ENCODE data around the gene TMEM63B. TPM values are rescaled to one million over a fixed set of nuclear protein-coding genes. Genes with fewer than 3 reads are reported as not detected.

The TMEM63B gene
- total and polyA plus RNA-seq, 5 donors from 2014 or later, result 1.3 to 20.5 (median 1.4) TPM

DNA sequence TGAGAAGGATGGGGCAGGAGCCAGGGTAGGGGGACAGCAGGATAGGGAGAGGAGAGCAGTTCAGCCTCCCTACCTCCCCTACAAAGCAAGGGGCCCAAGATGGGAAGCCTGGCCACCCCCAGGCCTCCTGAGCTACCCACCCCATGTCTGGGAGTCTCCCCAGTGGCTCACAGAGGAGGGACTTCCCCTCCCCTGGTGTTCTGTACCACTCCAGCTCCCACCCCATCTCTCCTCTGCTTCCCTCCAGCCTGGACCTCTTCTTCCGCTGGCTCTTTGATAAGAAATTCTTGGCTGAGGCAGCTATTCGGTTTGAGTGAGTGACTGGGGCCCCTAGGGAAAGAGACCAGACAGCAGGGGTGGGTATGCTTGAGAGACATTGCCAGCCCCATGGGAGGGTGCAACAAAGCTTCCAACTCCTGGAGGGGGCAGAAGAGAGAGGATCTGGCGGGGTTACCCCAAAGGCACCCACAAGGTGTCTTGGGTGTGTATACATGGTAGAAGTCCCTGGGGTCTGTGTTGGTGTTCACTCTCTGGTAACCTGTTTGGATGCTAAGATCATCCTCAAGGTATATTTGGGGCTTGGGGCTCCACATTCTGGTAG is 23.1 kb downstream of the TMEM63B start:
- Histone ChIP-seq H3K27ac (ENCODE audit: insufficient read depth, low read length, poor library complexity, severe bottlenecking) (no peak overlapping the region), H3K9me3 (ENCODE audit: control insufficient read depth in 2 of 2, low read length in 2 of 2) (no peaks in the 10 kb centered on the region), H3K36me3 (ENCODE audit: control insufficient read depth, insufficient read depth, low read length) (peaks cover 22% of the 10 kb centered on the region), H3K4me3 (ENCODE audit: low read depth, low read length) (no peak overlapping the region), H3K4me1 (ENCODE audit: control insufficient read depth, insufficient read depth, low read length, poor library complexity, severe bottlenecking) (peaks cover 11% of the 10 kb centered on the region), H3K27me3 (ENCODE audit: control insufficient read depth, insufficient read depth, low read length) (no peaks in the 10 kb centered on the region)
- Mint-ChIP-seq H3K4me1 (peaks cover 0 to 11% (median 3%) of the 10 kb centered on the region in 4 donors), H3K27me3 (no peaks in the 10 kb centered on the region), H3K4me3 (peak overlapping the region in 1 of 4 donors; percentile 66), H3K9me3 (peaks cover 0 to 1% (median 0%) of the 10 kb centered on the region in 7 donors), H3K27ac (no peak overlapping the region), H3K36me3 (peaks cover 21% of the 10 kb centered on the region)
- ATAC-seq (ENCODE audit: low read depth in 2 of 2) (no peak), DNase-seq (no peak)

DNA sequence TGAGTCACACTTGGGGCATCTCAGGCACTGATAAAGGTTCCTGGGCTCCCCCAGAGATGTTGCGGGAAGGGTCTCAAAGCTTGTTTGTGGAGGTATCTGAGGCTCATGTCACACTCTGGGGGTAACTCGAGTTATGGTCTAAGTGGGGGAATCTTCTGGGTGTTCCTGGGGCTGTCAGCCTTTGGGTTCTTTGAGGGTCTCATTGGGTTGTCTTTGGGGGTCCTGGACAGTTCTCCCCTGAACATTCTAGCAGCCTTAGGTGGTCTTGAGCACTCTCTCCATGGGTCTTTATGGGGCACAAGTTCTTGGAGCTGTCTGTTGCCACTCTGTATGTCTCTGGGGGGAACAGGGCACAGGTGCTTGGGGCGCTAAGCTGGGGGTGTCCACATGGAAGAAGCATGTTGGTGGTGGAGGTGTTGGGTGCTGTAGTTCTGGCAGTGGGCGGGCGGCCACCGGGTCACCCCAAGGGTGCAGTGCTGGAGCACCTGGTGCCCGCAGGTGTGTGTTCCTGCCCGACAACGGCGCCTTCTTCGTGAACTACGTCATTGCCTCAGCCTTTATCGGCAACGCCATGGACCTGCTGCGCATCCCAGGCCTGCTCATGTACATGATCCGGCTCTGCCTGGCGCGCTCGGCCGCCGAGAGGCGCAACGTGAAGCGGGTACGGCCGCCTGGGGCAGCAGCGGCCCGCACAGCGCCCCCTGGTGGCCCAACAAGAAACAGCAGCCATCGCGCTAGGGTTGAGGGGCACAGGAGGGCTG is 24.2 kb downstream of the TMEM63B start:
- Mint-ChIP-seq H3K4me1 (peaks cover 0 to 11% (median 3%) of the 10 kb centered on the region in 4 donors), H3K9me3 (peaks cover 0 to 1% (median 0%) of the 10 kb centered on the region in 7 donors), H3K4me3 (peak overlapping the region in 1 of 4 donors; percentile 17), H3K27me3 (no peaks in the 10 kb centered on the region), H3K27ac (peak overlapping the region in 1 of 3 donors; percentile 63), H3K36me3 (peaks cover 14% of the 10 kb centered on the region)
- Histone ChIP-seq H3K4me3 (ENCODE audit: low read depth, low read length) (no peak overlapping the region), H3K27ac (ENCODE audit: insufficient read depth, low read length, poor library complexity, severe bottlenecking) (no peak overlapping the region), H3K4me1 (ENCODE audit: control insufficient read depth, insufficient read depth, low read length, poor library complexity, severe bottlenecking) (peaks cover 11% of the 10 kb centered on the region), H3K36me3 (ENCODE audit: control insufficient read depth, insufficient read depth, low read length) (peaks cover 18% of the 10 kb centered on the region), H3K9me3 (ENCODE audit: control insufficient read depth in 2 of 2, low read length in 2 of 2) (no peaks in the 10 kb centered on the region), H3K27me3 (ENCODE audit: control insufficient read depth, insufficient read depth, low read length) (no peaks in the 10 kb centered on the region)
- DNase-seq, result peak; percentile 63 to 76 (median 74)
- ATAC-seq (ENCODE audit: low read depth in 2 of 2), result peak; percentile 82 to 85

GRCh38 chr6:44152109-44152461 is 24.7 kb downstream of the TMEM63B start:
- Histone ChIP-seq H3K36me3 (ENCODE audit: control insufficient read depth, insufficient read depth, low read length) (peaks cover 16% of the 10 kb centered on the region), H3K27me3 (ENCODE audit: control insufficient read depth, insufficient read depth, low read length) (no peaks in the 10 kb centered on the region), H3K9me3 (ENCODE audit: control insufficient read depth in 2 of 2, low read length in 2 of 2) (no peaks in the 10 kb centered on the region), H3K4me3 (ENCODE audit: low read depth, low read length) (no peak overlapping the region), H3K4me1 (ENCODE audit: control insufficient read depth, insufficient read depth, low read length, poor library complexity, severe bottlenecking) (peaks cover 11% of the 10 kb centered on the region), H3K27ac (ENCODE audit: insufficient read depth, low read length, poor library complexity, severe bottlenecking) (no peak overlapping the region)
- H3K27ac Mint-ChIP-seq, result no peak overlapping the region
- H3K4me1 Mint-ChIP-seq, result peaks cover 0 to 11% (median 3%) of the 10 kb centered on the region in 4 donors
- peaks cover 14% of the 10 kb centered on the region for H3K36me3 Mint-ChIP-seq
- H3K9me3 Mint-ChIP-seq, result peaks cover 0 to 1% (median 0%) of the 10 kb centered on the region in 7 donors
- peak in 1 of 2 donors; percentile 4 for ATAC-seq (ENCODE audit: low read depth in 2 of 2)
- peak overlapping the region in 1 of 4 donors; percentile 4 for H3K4me3 Mint-ChIP-seq
- H3K27me3 Mint-ChIP-seq, result no peaks in the 10 kb centered on the region
- no peak for DNase-seq

DNA sequence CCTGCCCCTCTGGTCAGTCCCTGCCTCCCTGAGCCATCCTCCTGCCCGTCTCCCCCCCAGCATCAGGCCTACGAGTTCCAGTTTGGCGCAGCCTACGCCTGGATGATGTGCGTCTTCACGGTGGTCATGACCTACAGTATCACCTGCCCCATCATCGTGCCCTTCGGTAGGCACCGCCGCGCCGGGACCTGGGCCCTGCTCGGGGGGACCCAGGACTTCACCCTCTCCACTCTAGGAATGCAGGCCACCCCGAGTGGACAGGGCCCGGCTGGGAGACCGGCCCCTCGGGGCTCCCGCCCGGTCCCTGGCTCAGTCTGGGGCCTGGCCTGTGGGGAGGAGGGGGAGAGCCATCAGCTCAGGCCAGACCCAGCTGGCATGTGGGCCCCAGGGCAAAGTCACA is 25.2 kb downstream of the TMEM63B start:
- peaks cover 14% of the 10 kb centered on the region for H3K36me3 Mint-ChIP-seq
- no peak for DNase-seq
- peaks cover 0 to 1% (median 0%) of the 10 kb centered on the region in 7 donors for H3K9me3 Mint-ChIP-seq

DNA sequence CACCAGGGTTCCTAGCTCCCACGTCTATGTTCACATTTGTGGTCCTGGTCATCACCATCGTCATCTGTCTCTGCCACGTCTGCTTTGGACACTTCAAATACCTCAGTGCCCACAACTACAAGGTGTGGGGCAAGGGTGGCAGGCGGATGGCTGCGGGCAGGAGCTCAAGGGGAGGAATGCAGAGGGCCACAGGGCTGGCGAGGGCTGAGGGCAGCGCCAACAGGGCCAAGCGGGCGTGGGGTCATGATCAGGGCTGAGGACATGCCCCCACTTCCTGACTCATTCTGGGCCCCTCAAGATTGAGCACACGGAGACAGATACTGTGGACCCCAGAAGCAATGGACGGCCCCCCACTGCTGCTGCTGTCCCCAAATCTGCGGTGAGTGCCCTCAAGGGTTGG is 26.7 kb downstream of the TMEM63B start:
- H3K27ac ChIP-seq (ENCODE audit: insufficient read depth, low read length, poor library complexity, severe bottlenecking), result no peak overlapping the region
- H3K4me1 ChIP-seq (ENCODE audit: control insufficient read depth, insufficient read depth, low read length, poor library complexity, severe bottlenecking), result peaks cover 11% of the 10 kb centered on the region
- Mint-ChIP-seq H3K27me3 (no peaks in the 10 kb centered on the region), H3K9me3 (peaks cover 0 to 1% (median 0%) of the 10 kb centered on the region in 7 donors), H3K36me3 (peaks cover 9% of the 10 kb centered on the region), H3K27ac (no peak overlapping the region), H3K4me3 (no peak overlapping the region), H3K4me1 (peaks cover 0 to 11% (median 3%) of the 10 kb centered on the region in 4 donors)
- no peaks in the 10 kb centered on the region for H3K27me3 ChIP-seq (ENCODE audit: control insufficient read depth, insufficient read depth, low read length)
- no peak overlapping the region for H3K4me3 ChIP-seq (ENCODE audit: low read depth, low read length)
- DNase-seq (no peak), ATAC-seq (ENCODE audit: low read depth in 2 of 2) (no peak)
- no peaks in the 10 kb centered on the region for H3K9me3 ChIP-seq (ENCODE audit: control insufficient read depth in 2 of 2, low read length in 2 of 2)
- no peaks in the 10 kb centered on the region for H3K36me3 ChIP-seq (ENCODE audit: control insufficient read depth, insufficient read depth, low read length)

More for the DNA sequence above, 25.2 kb downstream of the TMEM63B start:
- Histone ChIP-seq H3K36me3 (ENCODE audit: control insufficient read depth, insufficient read depth, low read length) (peaks cover 13% of the 10 kb centered on the region), H3K9me3 (ENCODE audit: control insufficient read depth in 2 of 2, low read length in 2 of 2) (no peaks in the 10 kb centered on the region), H3K27ac (ENCODE audit: insufficient read depth, low read length, poor library complexity, severe bottlenecking) (no peak overlapping the region), H3K27me3 (ENCODE audit: control insufficient read depth, insufficient read depth, low read length) (no peaks in the 10 kb centered on the region), H3K4me3 (ENCODE audit: low read depth, low read length) (no peak overlapping the region), H3K4me1 (ENCODE audit: control insufficient read depth, insufficient read depth, low read length, poor library complexity, severe bottlenecking) (peaks cover 11% of the 10 kb centered on the region)
- ATAC-seq (ENCODE audit: low read depth in 2 of 2), result no peak
- H3K27me3 Mint-ChIP-seq, result no peaks in the 10 kb centered on the region
- H3K4me1 Mint-ChIP-seq, result peaks cover 0 to 11% (median 3%) of the 10 kb centered on the region in 4 donors
- no peak overlapping the region for H3K4me3 Mint-ChIP-seq
- no peak overlapping the region for H3K27ac Mint-ChIP-seq

- H3K4me1 ChIP-seq (ENCODE audit: control insufficient read depth, insufficient read depth, low read length, poor library complexity, severe bottlenecking), result peaks cover 10% of the 10 kb centered on the region
- H3K27me3 ChIP-seq (ENCODE audit: control insufficient read depth, insufficient read depth, low read length), result no peaks in the 10 kb centered on the region
- Mint-ChIP-seq H3K4me3 (no peak overlapping the region), H3K36me3 (no peaks in the 10 kb centered on the region), H3K27me3 (peaks cover 3% of the 10 kb centered on the region), H3K4me1 (peaks cover 0 to 8% (median 3%) of the 10 kb centered on the region in 4 donors), H3K9me3 (peaks cover 0 to 1% (median 0%) of the 10 kb centered on the region in 7 donors), H3K27ac (no peak overlapping the region)
- no peak overlapping the region for H3K27ac ChIP-seq (ENCODE audit: insufficient read depth, low read length, poor library complexity, severe bottlenecking)
- no peak for ATAC-seq (ENCODE audit: low read depth in 2 of 2)
- no peaks in the 10 kb centered on the region for H3K36me3 ChIP-seq (ENCODE audit: control insufficient read depth, insufficient read depth, low read length)
- H3K4me3 ChIP-seq (ENCODE audit: low read depth, low read length), result no peak overlapping the region
- DNase-seq, result no peak
- H3K9me3 ChIP-seq (ENCODE audit: control insufficient read depth in 2 of 2, low read length in 2 of 2), result no peaks in the 10 kb centered on the region
Observed at GRCh38 chr6:44156494-44157151, 29.3 kb downstream of the TMEM63B start.

DNA sequence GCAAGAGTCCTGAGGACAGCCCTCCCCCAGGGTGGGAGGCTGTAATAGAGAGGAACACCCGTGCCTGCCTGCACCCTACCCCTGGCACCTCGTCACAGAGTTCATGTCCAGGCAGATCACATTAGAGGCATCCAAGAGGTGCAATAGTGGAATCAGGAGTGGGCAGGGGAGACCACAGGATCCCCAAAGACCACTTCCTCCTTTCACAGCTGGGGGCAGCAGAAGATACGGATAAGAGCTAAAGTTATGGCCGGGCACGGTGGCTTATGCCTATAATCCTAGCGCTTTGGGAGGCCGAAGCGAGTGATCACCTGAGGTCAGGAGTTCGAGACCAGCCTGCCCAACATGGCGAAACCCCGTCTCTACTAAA is 29.8 kb downstream of the TMEM63B start:
- H3K9me3 Mint-ChIP-seq, result peaks cover 0 to 1% (median 0%) of the 10 kb centered on the region in 7 donors
- DNase-seq (no peak), ATAC-seq (ENCODE audit: low read depth in 2 of 2) (no peak)
- H3K4me3 Mint-ChIP-seq, result no peak overlapping the region
- no peaks in the 10 kb centered on the region for H3K36me3 Mint-ChIP-seq
- H3K4me1 Mint-ChIP-seq, result peaks cover 0 to 7% (median 3%) of the 10 kb centered on the region in 4 donors
- Histone ChIP-seq H3K27me3 (ENCODE audit: control insufficient read depth, insufficient read depth, low read length) (no peaks in the 10 kb centered on the region), H3K4me3 (ENCODE audit: low read depth, low read length) (no peak overlapping the region), H3K9me3 (ENCODE audit: control insufficient read depth in 2 of 2, low read length in 2 of 2) (no peaks in the 10 kb centered on the region), H3K36me3 (ENCODE audit: control insufficient read depth, insufficient read depth, low read length) (no peaks in the 10 kb centered on the region), H3K27ac (ENCODE audit: insufficient read depth, low read length, poor library complexity, severe bottlenecking) (no peak overlapping the region), H3K4me1 (ENCODE audit: control insufficient read depth, insufficient read depth, low read length, poor library complexity, severe bottlenecking) (peaks cover 7% of the 10 kb centered on the region)
- H3K27ac Mint-ChIP-seq, result no peak overlapping the region
- H3K27me3 Mint-ChIP-seq, result peaks cover 6% of the 10 kb centered on the region

All from CD4-positive, CD25-positive, alpha-beta regulatory T cell (primary cell).